WTC11 (cell line): ENCODE data around the gene APBB3. TPM values are rescaled to one million over a fixed set of nuclear protein-coding genes. Genes with fewer than 3 reads are reported as not detected.

Source experiments
- ATAC-seq: fragments of 200-7000 bp; cut with Tn5 transposase; 2 replicates; pipeline ENCODE4 v1.10.0; 2021; ENCODE audit warnings: mild to moderate bottlenecking, moderate library complexity
- CTCF ChIA-PET: fragments of 300-600 bp; sonication (Branson Sonifier 250); formaldehyde crosslinking; loops from one replicate; lab custom pipeline; 2021; ENCODE audit warnings: antibody characterized with exemption; lab: Charles Lee
- POLR2A ChIA-PET: fragments of 350-600 bp; sonication (Branson Sonifier 250); formaldehyde crosslinking; loops from one replicate; lab custom pipeline; 2021; ENCODE audit warnings: antibody characterized with exemption; lab: Charles Lee
- DNase-seq: peaks from one replicate; pipeline ENCODE4 v3.0.0; 2021; ENCODE audit warnings: low spot score
- H3K27ac Mint-ChIP-seq: 2 replicates; pipeline ENCODE4 v1.8.0; 2021; ENCODE audit warnings: mixed read lengths
- H3K27me3 Mint-ChIP-seq: 2 replicates; pipeline ENCODE4 v1.8.0; 2021; ENCODE audit warnings: low read depth, mild to moderate bottlenecking, moderate library complexity, mixed read lengths
- H3K36me3 Mint-ChIP-seq: 2 replicates; pipeline ENCODE4 v1.8.0; 2021; ENCODE audit warnings: mixed read lengths
- H3K4me1 Mint-ChIP-seq: 2 replicates; pipeline ENCODE4 v1.8.0; 2022; ENCODE audit warnings: mixed read lengths
- H3K4me3 Mint-ChIP-seq: 2 replicates; pipeline ENCODE4 v1.8.0; 2021; ENCODE audit warnings: mild to moderate bottlenecking, moderate library complexity, mixed read lengths
- H3K9me3 Mint-ChIP-seq: 2 replicates; pipeline ENCODE4 v1.8.0; 2021; ENCODE audit warnings: mixed read lengths
- EMX1 ChIP-seq: fragments of 250-450 bp; sonication (Bioruptor Pico); IDR thresholded peaks from 2 replicates; pipeline ENCODE4 v1.8.0; 2021; ENCODE audit warnings: mild to moderate bottlenecking
- GABPB1 ChIP-seq: sonication (generic); formaldehyde crosslinking; IDR thresholded peaks from 2 replicates; pipeline ENCODE4 v1.8.1; 2023; ENCODE audit warnings: mild to moderate bottlenecking, missing genetic modification reagents
- GRHL2 ChIP-seq: fragments of 250-450 bp; sonication (Bioruptor Pico); IDR thresholded peaks from 2 replicates; pipeline ENCODE4 v1.8.0; 2022; ENCODE audit warnings: mild to moderate bottlenecking, moderate library complexity; ENCODE audit not compliant: insufficient replicate concordance, severe bottlenecking
- NFATC4 ChIP-seq: fragments of 250-450 bp; sonication (Bioruptor Pico); IDR thresholded peaks from 2 replicates; pipeline ENCODE4 v1.9.0; 2021; ENCODE audit warnings: mild to moderate bottlenecking
- NR1H2 ChIP-seq: sonication (generic); formaldehyde crosslinking; IDR thresholded peaks from 2 replicates; pipeline ENCODE4 v1.9.0; 2021; ENCODE audit warnings: mild to moderate bottlenecking, moderate library complexity, missing genetic modification reagents
- PRRX2 ChIP-seq: fragments of 250-450 bp; sonication (Bioruptor Pico); IDR thresholded peaks from 2 replicates; pipeline ENCODE4 v1.8.0; 2021; ENCODE audit warnings: mild to moderate bottlenecking
- RORB ChIP-seq: fragments of 250-450 bp; sonication (Bioruptor Pico); IDR thresholded peaks from 2 replicates; pipeline ENCODE4 v1.9.0; 2021; ENCODE audit warnings: mild to moderate bottlenecking
- SMAD4 ChIP-seq: sonication (generic); formaldehyde crosslinking; IDR thresholded peaks from 2 replicates; pipeline ENCODE4 v1.8.0; 2022; ENCODE audit warnings: mild to moderate bottlenecking, missing genetic modification reagents
- SP1 ChIP-seq: sonication (generic); formaldehyde crosslinking; conservative IDR thresholded peaks from 2 replicates; pipeline ENCODE4 v1.8.1; 2022; ENCODE audit warnings: missing genetic modification reagents
- TEAD4 ChIP-seq: sonication (generic); formaldehyde crosslinking; IDR thresholded peaks from 2 replicates; pipeline ENCODE4 v1.8.0; 2022; ENCODE audit warnings: mild to moderate bottlenecking, missing genetic modification reagents
- ZNF232 ChIP-seq: sonication (generic); formaldehyde crosslinking; IDR thresholded peaks from 2 replicates; pipeline ENCODE4 v1.8.0; 2022; ENCODE audit warnings: mild to moderate bottlenecking, missing genetic modification reagents
- total RNA-seq: library from RNA; stranded (reverse); gene quantifications from 3 replicates; pipeline ENCODE4 v1.2.3, GENCODE V29; 2021
- TF ChIP-seq, protein P1 (sequence below): sonication (generic); formaldehyde crosslinking; IDR thresholded peaks from 2 replicates; pipeline ENCODE4 v1.8.0; 2022; ENCODE audit warnings: mild to moderate bottlenecking, missing genetic modification reagents
- TF ChIP-seq, protein P2 (sequence below): sonication (generic); formaldehyde crosslinking; IDR thresholded peaks from 2 replicates; pipeline ENCODE4 v1.8.1; 2023; ENCODE audit warnings: mild to moderate bottlenecking, missing genetic modification reagents, moderate library complexity
- TF ChIP-seq, protein P3 (sequence below): fragments of 250-450 bp; sonication (Bioruptor Pico); IDR thresholded peaks from 2 replicates; pipeline ENCODE4 v2.1.2; 2022; ENCODE audit warnings: mild to moderate bottlenecking, moderate library complexity
- TF ChIP-seq, protein P4 (sequence below): sonication (generic); formaldehyde crosslinking; IDR thresholded peaks from 2 replicates; pipeline ENCODE4 v1.8.1; 2022; ENCODE audit warnings: low read depth, missing genetic modification reagents, borderline replicate concordance
- TF ChIP-seq, protein P5 (sequence below): sonication (generic); formaldehyde crosslinking; conservative IDR thresholded peaks from 2 replicates; pipeline ENCODE4 v1.8.1; 2023; ENCODE audit warnings: mild to moderate bottlenecking, low read depth, missing genetic modification reagents, moderate library complexity
- TF ChIP-seq, protein P6 (sequence below): fragments of 200-600 bp; IDR thresholded peaks from 2 replicates; pipeline ENCODE4 v1.8.0; 2022; ENCODE audit warnings: antibody characterized with exemption
- TF ChIP-seq, protein P7 (sequence below): sonication (generic); formaldehyde crosslinking; IDR thresholded peaks from 2 replicates; pipeline ENCODE4 v1.8.1; 2022; ENCODE audit warnings: missing genetic modification reagents, borderline replicate concordance
- TF ChIP-seq, protein P8 (sequence below): sonication (generic); formaldehyde crosslinking; IDR thresholded peaks from 2 replicates; pipeline ENCODE4 v1.8.1; 2023; ENCODE audit warnings: mild to moderate bottlenecking, missing genetic modification reagents
- TF ChIP-seq, protein P9 (sequence below): sonication (generic); formaldehyde crosslinking; IDR thresholded peaks from 2 replicates; pipeline ENCODE4 v1.8.0; 2022; ENCODE audit warnings: missing genetic modification reagents

Gene APBB3
- total RNA-seq, 1 experiment from 2014 or later, result 25.9 TPM

DNA sequence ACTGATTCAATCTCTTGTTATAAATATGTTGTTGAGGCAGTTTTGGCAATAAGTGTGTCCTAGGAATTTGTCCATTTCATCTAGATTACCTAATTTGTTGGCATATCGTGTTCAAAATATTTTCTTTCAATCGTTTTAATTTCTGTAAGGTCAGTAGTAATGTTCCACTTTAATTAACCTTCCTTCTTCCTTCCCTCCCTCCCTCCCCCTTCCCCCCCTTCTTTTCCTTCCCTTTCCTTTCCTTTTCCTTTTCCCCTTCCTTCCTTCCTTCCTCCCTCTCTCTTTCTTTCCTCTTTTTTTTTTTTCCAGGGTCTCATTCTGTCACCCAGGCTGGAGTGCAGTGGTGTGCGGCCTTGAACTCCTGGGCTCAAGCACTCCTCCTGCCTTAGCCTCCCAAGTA, 41.5 kb upstream of the APBB3 start:
- no peak for ATAC-seq
- Mint-ChIP-seq H3K4me1 (no peaks in the 10 kb centered on the region), H3K27ac (no peak overlapping the region), H3K36me3 (peaks cover 7% of the 10 kb centered on the region; the same call in 1 of the 2 replicates), H3K9me3 (peaks cover 44% of the 10 kb centered on the region), H3K4me3 (no peak overlapping the region), H3K27me3 (peaks cover 22% of the 10 kb centered on the region)
- ChIA-PET POLR2A (no interaction called here), CTCF (interaction anchor here (1.2 kb wide), 1 partner anchor 29 kb away, joined by 3 read pairs; no protein-coding TSS in a partner anchor)
- TF ChIP-seq PRRX2 (no peak), RORB (no peak), NR1H2 (CRISPR knock-in tag) (no peak), TEAD4 (CRISPR knock-in tag) (no peak), GABPB1 (CRISPR knock-in tag) (no peak), ZNF232 (no peak), SMAD4 (CRISPR knock-in tag) (no peak), GRHL2 (no peak), SP1 (CRISPR knock-in tag) (no peak), EMX1 (CRISPR knock-in tag) (no peak), NFATC4 (CRISPR knock-in tag) (no peak)
- TF ChIP-seq, protein P1, sequence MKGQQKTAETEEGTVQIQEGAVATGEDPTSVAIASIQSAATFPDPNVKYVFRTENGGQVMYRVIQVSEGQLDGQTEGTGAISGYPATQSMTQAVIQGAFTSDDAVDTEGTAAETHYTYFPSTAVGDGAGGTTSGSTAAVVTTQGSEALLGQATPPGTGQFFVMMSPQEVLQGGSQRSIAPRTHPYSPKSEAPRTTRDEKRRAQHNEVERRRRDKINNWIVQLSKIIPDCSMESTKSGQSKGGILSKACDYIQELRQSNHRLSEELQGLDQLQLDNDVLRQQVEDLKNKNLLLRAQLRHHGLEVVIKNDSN (CRISPR knock-in tag), result no peak
- TF ChIP-seq, protein P2, sequence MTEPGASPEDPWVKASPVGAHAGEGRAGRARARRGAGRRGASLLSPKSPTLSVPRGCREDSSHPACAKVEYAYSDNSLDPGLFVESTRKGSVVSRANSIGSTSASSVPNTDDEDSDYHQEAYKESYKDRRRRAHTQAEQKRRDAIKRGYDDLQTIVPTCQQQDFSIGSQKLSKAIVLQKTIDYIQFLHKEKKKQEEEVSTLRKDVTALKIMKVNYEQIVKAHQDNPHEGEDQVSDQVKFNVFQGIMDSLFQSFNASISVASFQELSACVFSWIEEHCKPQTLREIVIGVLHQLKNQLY, result no peak
- TF ChIP-seq, protein P3, sequence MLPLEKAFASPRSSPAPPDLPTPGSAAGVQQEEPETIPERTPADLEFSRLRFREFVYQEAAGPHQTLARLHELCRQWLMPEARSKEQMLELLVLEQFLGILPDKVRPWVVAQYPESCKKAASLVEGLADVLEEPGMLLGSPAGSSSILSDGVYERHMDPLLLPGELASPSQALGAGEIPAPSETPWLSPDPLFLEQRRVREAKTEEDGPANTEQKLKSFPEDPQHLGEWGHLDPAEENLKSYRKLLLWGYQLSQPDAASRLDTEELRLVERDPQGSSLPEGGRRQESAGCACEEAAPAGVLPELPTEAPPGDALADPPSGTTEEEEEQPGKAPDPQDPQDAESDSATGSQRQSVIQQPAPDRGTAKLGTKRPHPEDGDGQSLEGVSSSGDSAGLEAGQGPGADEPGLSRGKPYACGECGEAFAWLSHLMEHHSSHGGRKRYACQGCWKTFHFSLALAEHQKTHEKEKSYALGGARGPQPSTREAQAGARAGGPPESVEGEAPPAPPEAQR (CRISPR knock-in tag), result no peak
- TF ChIP-seq, protein P4, sequence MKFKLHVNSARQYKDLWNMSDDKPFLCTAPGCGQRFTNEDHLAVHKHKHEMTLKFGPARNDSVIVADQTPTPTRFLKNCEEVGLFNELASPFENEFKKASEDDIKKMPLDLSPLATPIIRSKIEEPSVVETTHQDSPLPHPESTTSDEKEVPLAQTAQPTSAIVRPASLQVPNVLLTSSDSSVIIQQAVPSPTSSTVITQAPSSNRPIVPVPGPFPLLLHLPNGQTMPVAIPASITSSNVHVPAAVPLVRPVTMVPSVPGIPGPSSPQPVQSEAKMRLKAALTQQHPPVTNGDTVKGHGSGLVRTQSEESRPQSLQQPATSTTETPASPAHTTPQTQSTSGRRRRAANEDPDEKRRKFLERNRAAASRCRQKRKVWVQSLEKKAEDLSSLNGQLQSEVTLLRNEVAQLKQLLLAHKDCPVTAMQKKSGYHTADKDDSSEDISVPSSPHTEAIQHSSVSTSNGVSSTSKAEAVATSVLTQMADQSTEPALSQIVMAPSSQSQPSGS (CRISPR knock-in tag), result no peak
- TF ChIP-seq, protein P5, sequence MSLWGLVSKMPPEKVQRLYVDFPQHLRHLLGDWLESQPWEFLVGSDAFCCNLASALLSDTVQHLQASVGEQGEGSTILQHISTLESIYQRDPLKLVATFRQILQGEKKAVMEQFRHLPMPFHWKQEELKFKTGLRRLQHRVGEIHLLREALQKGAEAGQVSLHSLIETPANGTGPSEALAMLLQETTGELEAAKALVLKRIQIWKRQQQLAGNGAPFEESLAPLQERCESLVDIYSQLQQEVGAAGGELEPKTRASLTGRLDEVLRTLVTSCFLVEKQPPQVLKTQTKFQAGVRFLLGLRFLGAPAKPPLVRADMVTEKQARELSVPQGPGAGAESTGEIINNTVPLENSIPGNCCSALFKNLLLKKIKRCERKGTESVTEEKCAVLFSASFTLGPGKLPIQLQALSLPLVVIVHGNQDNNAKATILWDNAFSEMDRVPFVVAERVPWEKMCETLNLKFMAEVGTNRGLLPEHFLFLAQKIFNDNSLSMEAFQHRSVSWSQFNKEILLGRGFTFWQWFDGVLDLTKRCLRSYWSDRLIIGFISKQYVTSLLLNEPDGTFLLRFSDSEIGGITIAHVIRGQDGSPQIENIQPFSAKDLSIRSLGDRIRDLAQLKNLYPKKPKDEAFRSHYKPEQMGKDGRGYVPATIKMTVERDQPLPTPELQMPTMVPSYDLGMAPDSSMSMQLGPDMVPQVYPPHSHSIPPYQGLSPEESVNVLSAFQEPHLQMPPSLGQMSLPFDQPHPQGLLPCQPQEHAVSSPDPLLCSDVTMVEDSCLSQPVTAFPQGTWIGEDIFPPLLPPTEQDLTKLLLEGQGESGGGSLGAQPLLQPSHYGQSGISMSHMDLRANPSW, result no peak
- TF ChIP-seq, protein P6, sequence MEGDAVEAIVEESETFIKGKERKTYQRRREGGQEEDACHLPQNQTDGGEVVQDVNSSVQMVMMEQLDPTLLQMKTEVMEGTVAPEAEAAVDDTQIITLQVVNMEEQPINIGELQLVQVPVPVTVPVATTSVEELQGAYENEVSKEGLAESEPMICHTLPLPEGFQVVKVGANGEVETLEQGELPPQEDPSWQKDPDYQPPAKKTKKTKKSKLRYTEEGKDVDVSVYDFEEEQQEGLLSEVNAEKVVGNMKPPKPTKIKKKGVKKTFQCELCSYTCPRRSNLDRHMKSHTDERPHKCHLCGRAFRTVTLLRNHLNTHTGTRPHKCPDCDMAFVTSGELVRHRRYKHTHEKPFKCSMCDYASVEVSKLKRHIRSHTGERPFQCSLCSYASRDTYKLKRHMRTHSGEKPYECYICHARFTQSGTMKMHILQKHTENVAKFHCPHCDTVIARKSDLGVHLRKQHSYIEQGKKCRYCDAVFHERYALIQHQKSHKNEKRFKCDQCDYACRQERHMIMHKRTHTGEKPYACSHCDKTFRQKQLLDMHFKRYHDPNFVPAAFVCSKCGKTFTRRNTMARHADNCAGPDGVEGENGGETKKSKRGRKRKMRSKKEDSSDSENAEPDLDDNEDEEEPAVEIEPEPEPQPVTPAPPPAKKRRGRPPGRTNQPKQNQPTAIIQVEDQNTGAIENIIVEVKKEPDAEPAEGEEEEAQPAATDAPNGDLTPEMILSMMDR, result no peak
- TF ChIP-seq, protein P7, sequence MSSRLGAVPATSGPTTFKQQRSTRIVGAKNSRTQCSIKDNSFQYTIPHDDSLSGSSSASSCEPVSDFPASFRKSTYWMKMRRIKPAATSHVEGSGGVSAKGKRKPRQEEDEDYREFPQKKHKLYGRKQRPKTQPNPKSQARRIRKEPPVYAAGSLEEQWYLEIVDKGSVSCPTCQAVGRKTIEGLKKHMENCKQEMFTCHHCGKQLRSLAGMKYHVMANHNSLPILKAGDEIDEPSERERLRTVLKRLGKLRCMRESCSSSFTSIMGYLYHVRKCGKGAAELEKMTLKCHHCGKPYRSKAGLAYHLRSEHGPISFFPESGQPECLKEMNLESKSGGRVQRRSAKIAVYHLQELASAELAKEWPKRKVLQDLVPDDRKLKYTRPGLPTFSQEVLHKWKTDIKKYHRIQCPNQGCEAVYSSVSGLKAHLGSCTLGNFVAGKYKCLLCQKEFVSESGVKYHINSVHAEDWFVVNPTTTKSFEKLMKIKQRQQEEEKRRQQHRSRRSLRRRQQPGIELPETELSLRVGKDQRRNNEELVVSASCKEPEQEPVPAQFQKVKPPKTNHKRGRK (CRISPR knock-in tag), result no peak
- TF ChIP-seq, protein P8, sequence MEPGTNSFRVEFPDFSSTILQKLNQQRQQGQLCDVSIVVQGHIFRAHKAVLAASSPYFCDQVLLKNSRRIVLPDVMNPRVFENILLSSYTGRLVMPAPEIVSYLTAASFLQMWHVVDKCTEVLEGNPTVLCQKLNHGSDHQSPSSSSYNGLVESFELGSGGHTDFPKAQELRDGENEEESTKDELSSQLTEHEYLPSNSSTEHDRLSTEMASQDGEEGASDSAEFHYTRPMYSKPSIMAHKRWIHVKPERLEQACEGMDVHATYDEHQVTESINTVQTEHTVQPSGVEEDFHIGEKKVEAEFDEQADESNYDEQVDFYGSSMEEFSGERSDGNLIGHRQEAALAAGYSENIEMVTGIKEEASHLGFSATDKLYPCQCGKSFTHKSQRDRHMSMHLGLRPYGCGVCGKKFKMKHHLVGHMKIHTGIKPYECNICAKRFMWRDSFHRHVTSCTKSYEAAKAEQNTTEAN (CRISPR knock-in tag), result no peak
- TF ChIP-seq, protein P9, sequence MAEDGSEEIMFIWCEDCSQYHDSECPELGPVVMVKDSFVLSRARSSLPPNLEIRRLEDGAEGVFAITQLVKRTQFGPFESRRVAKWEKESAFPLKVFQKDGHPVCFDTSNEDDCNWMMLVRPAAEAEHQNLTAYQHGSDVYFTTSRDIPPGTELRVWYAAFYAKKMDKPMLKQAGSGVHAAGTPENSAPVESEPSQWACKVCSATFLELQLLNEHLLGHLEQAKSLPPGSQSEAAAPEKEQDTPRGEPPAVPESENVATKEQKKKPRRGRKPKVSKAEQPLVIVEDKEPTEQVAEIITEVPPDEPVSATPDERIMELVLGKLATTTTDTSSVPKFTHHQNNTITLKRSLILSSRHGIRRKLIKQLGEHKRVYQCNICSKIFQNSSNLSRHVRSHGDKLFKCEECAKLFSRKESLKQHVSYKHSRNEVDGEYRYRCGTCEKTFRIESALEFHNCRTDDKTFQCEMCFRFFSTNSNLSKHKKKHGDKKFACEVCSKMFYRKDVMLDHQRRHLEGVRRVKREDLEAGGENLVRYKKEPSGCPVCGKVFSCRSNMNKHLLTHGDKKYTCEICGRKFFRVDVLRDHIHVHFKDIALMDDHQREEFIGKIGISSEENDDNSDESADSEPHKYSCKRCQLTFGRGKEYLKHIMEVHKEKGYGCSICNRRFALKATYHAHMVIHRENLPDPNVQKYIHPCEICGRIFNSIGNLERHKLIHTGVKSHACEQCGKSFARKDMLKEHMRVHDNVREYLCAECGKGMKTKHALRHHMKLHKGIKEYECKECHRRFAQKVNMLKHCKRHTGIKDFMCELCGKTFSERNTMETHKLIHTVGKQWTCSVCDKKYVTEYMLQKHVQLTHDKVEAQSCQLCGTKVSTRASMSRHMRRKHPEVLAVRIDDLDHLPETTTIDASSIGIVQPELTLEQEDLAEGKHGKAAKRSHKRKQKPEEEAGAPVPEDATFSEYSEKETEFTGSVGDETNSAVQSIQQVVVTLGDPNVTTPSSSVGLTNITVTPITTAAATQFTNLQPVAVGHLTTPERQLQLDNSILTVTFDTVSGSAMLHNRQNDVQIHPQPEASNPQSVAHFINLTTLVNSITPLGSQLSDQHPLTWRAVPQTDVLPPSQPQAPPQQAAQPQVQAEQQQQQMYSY (CRISPR knock-in tag), result no peak
- DNase-seq, result no peak
